Muscle layer of duodenum (tissue), 2 donors: ENCODE measurements around the gene SOCS4.
"Not testable (repeated sequence)": the region's sequence is repeated elsewhere in the genome, so short reads cannot be mapped to it uniquely, and the experiment has no call there.

Source experiments
- H3K27ac ChIP-seq: one replicate; pipeline ENCODE4 v1.7.0; 2013; ENCODE audit warnings: mild to moderate bottlenecking, low read length
- H3K27me3 ChIP-seq: one replicate; pipeline ENCODE4 v1.7.0; 2013; ENCODE audit warnings: low read depth, mild to moderate bottlenecking, control low read depth, low read length
- H3K36me3 ChIP-seq, 2 donors: one replicate each; pipeline ENCODE4 v1.7.0; 2013; ENCODE audit warnings: low read length in 2 of 2, control low read depth in 1 of 2, mild to moderate bottlenecking in 1 of 2; ENCODE audit not compliant: insufficient read depth in 2 of 2, control insufficient read depth in 1 of 2
- H3K4me1 ChIP-seq, 2 donors: one replicate each; pipeline ENCODE4 v1.7.0; 2013; ENCODE audit warnings: low read length in 2 of 2, mild to moderate bottlenecking in 2 of 2, control low read depth in 1 of 2, moderate library complexity in 1 of 2; ENCODE audit not compliant: insufficient read depth in 2 of 2, control insufficient read depth in 1 of 2
- H3K4me3 ChIP-seq, 2 donors: one replicate each; pipeline ENCODE4 v1.7.0; 2013; ENCODE audit warnings: low read length in 2 of 2, low read depth in 1 of 2, mild to moderate bottlenecking in 1 of 2
- H3K9me3 ChIP-seq, 2 donors: one replicate each; pipeline ENCODE4 v1.7.0; 2013; ENCODE audit warnings: low read length in 2 of 2, control low read depth in 1 of 2, mild to moderate bottlenecking in 1 of 2; ENCODE audit not compliant: control insufficient read depth in 1 of 2
- donor health status: healthy.

Gene SOCS4

DNA sequence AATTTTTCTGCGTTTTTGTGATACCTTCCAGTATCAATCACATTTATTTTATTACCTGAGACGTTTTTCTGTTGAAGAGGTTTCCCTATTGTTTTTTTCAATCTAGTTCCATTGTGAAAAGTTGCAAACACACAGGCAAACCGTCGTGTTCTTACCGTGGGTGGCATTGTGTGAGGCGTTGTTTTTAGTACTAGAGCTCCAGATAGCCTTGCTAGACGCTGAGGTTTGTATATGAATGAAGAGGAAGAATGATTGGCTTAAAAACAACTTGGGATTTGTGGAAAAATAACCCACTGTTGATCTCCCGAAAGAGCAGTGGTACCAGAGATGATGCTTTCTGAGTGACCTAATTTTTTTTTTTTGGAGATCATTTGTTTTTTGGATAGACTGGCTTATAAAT, 1.0 kb downstream of the SOCS4 start:
- H3K4me1 ChIP-seq, result peaks cover 8 to 29% of the 10 kb centered on the region in 2 donors
- H3K36me3 ChIP-seq, result no peaks in the 10 kb centered on the region
- H3K4me3 ChIP-seq, result peak overlapping the region; percentile 90 to 96
- no peaks in the 10 kb centered on the region for H3K27me3 ChIP-seq
- H3K9me3 ChIP-seq, result no peaks in the 10 kb centered on the region
- no peak overlapping the region for H3K27ac ChIP-seq

DNA sequence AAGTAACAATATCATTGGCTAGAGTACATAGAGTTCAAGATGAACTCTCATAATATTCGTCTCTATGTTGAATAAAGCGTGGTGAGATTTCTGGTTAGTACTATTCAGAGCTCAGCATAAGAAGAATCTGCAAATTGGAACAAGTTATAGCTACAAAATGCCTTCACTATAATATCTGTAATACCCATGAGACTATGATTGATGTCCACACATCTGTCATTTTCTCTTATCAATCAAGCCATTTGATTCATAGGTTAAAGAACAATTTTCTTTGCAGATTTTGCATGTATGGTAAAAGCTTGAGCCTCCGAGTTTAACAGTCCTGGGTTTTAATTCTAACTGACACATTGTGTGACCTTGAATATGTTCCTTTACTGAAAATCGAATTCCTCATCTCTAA, 1.4 kb downstream of the SOCS4 start:
- peaks cover 8 to 29% of the 10 kb centered on the region in 2 donors for H3K4me1 ChIP-seq
- no peaks in the 10 kb centered on the region for H3K27me3 ChIP-seq
- peak overlapping the region; percentile 90 to 96 for H3K4me3 ChIP-seq

DNA sequence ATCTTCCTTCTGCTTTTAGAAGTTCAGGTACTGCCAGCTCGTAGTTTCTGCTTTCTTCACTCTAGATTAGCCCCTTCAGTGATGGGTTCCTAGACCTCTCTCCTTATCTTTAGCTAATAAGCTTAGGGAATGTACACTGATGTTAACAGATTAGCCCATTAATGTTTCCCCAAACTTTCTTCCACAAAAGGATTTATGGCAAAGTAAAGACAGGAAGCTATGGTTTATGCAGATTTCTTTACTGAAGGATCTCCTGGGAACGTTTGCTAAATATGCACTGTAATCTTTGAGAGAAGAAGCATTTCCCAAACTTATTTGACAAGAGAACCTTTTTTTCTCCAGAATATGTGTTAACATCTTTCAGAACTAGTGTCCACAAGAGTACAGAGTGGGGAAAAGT, 4.2 kb downstream of the SOCS4 start:
- Histone ChIP-seq H3K27ac (no peak overlapping the region), H3K4me1 (peaks cover 8 to 26% of the 10 kb centered on the region in 2 donors), H3K9me3 (no peaks in the 10 kb centered on the region), H3K27me3 (no peaks in the 10 kb centered on the region), H3K36me3 (peaks cover 0 to 6% of the 10 kb centered on the region in 2 donors), H3K4me3 (no peak overlapping the region)

More for the DNA sequence above, 1.4 kb downstream of the SOCS4 start:
- no peaks in the 10 kb centered on the region for H3K9me3 ChIP-seq
- H3K27ac ChIP-seq, result no peak overlapping the region
- no peaks in the 10 kb centered on the region for H3K36me3 ChIP-seq

DNA sequence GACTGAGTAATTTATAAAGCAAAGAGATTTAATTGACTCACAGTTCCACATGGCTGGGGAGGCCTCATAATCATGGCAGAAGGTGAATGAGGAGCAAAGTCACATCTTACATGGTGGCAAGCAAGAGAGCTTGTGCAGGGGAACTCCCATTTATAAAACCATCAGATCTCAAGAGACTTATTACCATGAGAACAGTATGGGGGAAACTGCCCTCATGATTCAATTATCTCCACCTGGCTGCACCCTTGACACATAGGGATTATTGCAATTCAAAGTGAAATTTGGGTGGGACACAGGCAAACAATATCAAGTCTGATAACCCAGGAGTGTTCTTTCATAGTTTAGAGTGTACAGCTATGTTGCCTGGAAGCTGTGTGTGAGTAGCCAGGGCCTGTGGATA, 11.0 kb downstream of the SOCS4 start:
- not testable (repeated sequence) for H3K9me3 ChIP-seq, H3K27ac ChIP-seq, H3K4me1 ChIP-seq, H3K27me3 ChIP-seq, H3K4me3 ChIP-seq
- H3K36me3 ChIP-seq, result peaks cover 8 to 13% of the 10 kb centered on the region in 2 donors

DNA sequence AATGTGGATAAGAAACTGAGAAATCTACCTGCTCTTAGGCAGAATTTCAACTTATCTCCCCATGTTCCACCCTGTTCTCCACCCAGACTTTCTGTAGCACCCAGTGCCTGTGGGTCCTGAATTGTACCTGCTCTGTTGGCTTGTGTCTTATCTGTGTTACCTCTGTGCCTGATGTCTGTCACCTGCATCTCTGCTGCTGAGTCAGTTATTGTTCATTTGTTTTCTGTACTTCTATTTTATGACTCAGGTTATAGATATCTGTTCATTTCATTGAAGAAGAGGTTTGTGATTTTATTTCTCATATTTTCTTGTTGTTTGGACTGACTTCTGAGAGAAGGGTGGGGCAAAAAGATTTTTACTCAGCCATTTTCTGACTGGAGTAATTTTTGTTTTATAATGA, 11.7 kb downstream of the SOCS4 start:
- Histone ChIP-seq H3K27ac (no peak overlapping the region), H3K4me1 (no peaks in the 10 kb centered on the region), H3K4me3 (no peak overlapping the region), H3K9me3 (no peaks in the 10 kb centered on the region), H3K36me3 (peaks cover 15 to 20% of the 10 kb centered on the region in 2 donors), H3K27me3 (no peaks in the 10 kb centered on the region)

DNA sequence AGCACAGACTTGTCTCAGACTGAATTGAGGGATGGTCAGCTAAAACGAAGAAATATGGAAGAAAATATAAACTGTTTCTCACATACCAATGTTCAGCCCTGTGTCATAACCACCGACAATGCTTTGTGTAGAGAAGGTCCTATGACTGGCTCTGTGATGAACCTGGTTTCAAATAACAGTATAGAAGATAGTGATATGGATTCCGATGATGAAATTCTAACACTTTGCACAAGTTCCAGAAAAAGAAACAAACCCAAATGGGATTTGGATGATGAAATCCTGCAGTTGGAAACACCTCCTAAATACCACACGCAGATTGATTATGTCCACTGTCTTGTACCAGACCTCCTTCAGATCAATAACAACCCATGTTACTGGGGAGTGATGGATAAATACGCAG, 16.5 kb downstream of the SOCS4 start:
- H3K9me3 ChIP-seq, result no peaks in the 10 kb centered on the region
- H3K36me3 ChIP-seq, result peaks cover 18 to 21% of the 10 kb centered on the region in 2 donors
- H3K27ac ChIP-seq, result no peak overlapping the region
- H3K4me1 ChIP-seq, result no peaks in the 10 kb centered on the region
- no peaks in the 10 kb centered on the region for H3K27me3 ChIP-seq
- H3K4me3 ChIP-seq, result no peak overlapping the region

DNA sequence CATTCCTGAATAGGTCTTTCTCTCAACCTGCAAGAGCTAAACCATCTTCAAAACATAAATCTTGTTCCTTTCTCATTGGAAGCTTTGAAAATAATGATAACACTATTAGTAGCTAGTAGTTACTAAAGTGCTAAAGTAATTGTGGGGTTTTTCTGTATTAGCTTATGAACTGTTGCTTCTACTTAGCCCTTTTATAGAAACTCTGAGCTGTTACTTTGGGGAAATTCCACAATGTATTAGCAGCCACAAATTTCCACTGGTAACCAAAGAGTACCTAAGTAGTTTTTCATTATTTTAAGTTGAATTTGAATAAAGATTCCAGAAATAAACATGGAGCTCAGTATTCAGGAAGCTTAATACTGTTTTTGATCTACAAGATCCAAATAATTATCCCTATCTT, 18.1 kb downstream of the SOCS4 start:
- H3K27ac ChIP-seq, result no peak overlapping the region
- H3K36me3 ChIP-seq, result peaks cover 14 to 21% of the 10 kb centered on the region in 2 donors
- no peak overlapping the region for H3K4me3 ChIP-seq
- H3K27me3 ChIP-seq, result no peaks in the 10 kb centered on the region
- no peaks in the 10 kb centered on the region for H3K4me1 ChIP-seq
- H3K9me3 ChIP-seq, result no peaks in the 10 kb centered on the region

DNA sequence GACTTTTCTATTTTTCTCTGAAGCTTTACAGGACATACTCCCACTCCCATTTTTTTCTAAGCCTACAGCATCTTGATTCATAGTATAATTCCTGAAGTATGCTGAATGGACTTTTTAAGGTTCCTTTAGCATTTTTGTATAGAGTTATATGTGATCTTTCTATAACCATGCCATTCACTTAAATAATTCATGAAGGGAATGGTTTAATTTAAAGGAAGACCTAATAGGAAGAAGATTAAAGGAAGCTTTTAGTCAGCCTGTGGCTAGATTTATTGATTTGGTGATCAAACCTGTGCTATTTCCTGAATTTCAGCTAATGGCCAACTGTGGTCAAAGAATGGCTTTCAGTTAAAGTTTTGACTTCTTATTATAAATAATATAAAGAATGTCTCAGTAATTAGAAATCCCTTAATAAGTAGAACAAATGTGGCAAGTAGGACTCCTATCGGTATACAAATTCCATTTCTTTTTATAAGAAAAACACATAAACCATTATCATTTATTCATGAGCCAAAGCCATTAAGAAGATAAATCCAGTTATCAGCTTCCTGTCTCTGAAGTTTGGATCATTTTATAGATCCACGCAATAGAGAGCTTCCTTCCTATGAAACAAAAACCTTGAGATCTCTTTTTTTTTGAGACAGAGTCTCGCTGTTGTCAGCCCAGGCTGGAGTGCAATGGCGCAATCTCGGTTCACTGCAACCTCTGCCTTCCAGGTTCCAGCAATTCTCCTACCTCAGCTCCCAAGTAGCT, 20.4 kb downstream of the SOCS4 start:
- no peaks in the 10 kb centered on the region for H3K9me3 ChIP-seq
- no peak overlapping the region for H3K27ac ChIP-seq
- peaks cover 21 to 27% of the 10 kb centered on the region in 2 donors for H3K36me3 ChIP-seq
- H3K4me1 ChIP-seq, result peaks cover 0 to 4% of the 10 kb centered on the region in 2 donors
- H3K27me3 ChIP-seq, result no peaks in the 10 kb centered on the region
- H3K4me3 ChIP-seq, result no peak overlapping the region

DNA sequence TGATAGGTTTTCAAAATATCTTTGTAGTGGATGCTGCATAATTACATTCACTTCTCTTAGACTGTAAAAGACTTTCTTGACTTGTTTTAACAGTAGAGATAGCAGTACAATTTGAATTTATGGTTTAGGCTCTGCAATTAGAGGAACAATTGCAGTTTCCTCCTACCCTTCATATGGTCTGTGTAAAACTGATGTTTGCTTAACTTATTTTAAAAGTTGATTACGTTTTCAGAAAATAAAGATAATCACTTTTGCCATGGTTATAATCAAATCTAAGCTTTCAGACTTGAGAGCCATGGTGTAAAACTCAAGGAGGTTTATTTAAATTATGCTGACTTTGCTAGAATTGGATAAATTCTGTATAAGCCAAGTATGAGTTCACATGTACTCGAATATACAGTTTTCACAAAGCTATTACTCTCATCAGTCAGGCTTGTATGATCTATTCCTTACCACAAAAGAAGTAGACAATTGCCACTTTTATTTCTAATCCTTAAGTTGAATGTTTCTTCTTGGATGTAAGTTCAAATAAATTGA, 21.9 kb downstream of the SOCS4 start:
- H3K4me1 ChIP-seq, result peaks cover 12 to 15% of the 10 kb centered on the region in 2 donors
- no peak overlapping the region for H3K4me3 ChIP-seq
- H3K9me3 ChIP-seq, result no peaks in the 10 kb centered on the region
- H3K27me3 ChIP-seq, result no peaks in the 10 kb centered on the region
- H3K36me3 ChIP-seq, result peaks cover 8 to 20% of the 10 kb centered on the region in 2 donors
- H3K27ac ChIP-seq, result no peak overlapping the region

DNA sequence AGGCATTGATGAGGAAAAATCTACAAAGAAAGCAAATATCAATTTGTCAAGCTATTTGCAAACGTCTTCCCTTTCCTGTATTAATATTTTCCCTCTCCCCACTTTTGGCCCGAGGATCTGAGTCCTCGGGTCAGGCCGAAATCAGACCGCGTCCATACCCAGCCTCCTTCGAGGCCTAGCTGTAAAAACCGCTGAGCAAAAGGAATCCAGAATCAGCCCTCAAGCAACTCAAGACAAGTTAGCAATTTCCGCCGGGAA, 24.1 kb downstream of the SOCS4 start:
- Histone ChIP-seq H3K27ac (peak overlapping the region; percentile 98), H3K4me1 (peaks cover 16 to 33% of the 10 kb centered on the region in 2 donors), H3K4me3 (peak overlapping the region; percentile 81 to 84), H3K36me3 (peaks cover 0 to 19% of the 10 kb centered on the region in 2 donors), H3K9me3 (no peaks in the 10 kb centered on the region), H3K27me3 (no peaks in the 10 kb centered on the region)

DNA sequence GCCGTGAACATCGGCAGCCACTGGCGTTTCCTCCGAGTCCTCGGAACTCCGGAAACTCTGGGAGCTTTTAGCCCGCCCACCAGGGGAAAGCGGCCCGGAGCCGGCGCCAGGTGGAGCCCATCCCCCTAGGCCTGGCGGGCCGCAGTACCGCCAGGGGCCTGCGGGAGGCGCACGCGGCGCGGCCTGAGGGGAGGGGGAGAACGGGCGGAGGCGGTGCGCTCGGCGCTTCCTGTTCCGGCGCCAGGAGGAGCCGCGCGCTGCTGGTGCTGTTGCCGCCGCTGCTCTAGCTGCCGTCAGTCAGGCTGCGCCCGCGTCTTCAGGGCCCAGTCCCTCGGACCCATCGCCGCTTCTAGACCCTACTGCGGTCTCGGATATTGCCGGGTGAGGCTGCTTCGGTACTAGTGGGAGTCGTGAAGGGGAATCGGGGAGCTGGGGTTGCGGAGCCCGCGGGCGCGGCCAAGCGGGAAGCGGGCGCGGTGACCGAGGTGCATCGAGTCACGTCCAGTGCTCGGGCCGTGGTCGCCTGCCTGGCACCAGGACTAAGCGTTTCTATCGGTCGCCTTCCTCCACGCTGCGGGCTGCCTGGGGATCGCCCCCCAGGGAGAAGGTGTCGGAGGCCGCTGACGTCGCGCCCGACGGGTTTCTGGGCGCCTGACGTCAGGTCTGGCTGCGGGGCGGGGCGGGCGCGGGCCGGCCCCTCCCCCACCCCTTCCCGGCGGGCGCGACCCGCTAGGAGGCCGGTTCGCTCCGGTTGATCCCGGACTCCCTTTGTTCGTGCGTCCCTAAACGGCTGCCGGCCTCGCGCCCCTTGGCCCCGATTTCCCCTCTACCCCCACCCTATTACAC, 24.6 kb downstream of the SOCS4 start, which contains the start of gene MAPK1IP1L:
Gene MAPK1IP1L, plus strand, starts transcription at position 225 of the 846 bp plus-strand sequence. CDS start 10,037 bp downstream, outside the sequence.
- Histone ChIP-seq H3K4me1 (peaks cover 16 to 33% of the 10 kb centered on the region in 2 donors), H3K4me3 (peak within 1 kb of the TSS; percentile 81 to 84), H3K9me3 (no peaks in the 10 kb centered on the region), H3K27me3 (no peaks in the 10 kb centered on the region), H3K27ac (peak within 1 kb of the TSS; percentile 98), H3K36me3 (peaks cover 0 to 22% of the 10 kb centered on the region in 2 donors)
